ENCODE data around the gene MB.

Gene MB

DNA sequence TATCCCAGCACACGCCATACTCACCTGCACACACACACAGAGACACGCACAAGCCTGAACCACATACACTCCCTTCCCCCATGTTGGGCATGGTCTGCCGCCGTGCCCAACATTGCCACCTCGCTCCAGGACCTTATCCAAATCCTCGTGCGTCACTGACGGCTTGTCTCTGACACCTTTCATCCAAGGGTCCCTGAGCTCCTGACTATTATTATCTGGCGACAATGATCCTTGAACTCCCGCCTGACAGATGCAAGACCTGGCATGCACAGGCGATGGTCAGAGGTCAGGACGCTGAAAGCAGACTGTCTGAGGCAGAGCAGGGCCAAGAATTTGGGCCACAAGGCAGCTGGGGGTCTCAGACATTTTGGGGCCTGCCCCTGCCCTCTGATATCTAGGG is 4.2 kb downstream of the MB start:
- no peak for DNase-seq

DNA sequence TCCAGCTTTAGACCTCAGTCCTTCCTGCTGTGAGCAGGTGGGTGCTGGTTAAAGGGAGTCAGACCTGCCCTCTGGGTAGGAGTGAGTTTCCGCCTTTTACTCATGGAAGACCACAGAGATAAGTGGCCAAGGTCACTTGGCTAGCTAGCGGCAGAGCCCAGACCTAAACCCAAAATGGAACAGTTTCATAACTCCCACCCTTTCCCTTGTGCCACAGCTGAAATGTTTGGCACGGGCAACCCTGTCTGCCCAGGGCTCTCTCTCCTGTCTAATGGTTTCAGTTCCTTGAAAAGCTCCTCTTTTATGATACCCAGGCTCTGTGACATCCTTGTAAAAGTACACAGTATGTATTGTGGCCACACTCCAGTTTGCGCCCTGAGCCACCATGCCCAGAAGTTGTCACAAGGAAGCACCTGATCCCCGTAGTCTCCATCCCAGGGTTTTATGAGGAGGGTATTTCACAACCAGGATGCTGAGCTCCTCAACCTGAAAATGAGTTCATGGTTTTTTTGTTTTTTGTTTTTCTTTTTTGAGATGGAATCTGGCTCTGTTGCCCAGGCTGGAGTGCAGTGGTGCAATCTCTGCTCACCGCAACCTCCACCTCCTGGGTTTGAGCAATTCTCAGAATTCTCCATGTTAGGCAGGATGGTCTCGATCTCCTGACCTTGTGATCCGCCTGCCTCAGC is 5.1 kb downstream of the MB start:
- no peak for DNase-seq

DNA sequence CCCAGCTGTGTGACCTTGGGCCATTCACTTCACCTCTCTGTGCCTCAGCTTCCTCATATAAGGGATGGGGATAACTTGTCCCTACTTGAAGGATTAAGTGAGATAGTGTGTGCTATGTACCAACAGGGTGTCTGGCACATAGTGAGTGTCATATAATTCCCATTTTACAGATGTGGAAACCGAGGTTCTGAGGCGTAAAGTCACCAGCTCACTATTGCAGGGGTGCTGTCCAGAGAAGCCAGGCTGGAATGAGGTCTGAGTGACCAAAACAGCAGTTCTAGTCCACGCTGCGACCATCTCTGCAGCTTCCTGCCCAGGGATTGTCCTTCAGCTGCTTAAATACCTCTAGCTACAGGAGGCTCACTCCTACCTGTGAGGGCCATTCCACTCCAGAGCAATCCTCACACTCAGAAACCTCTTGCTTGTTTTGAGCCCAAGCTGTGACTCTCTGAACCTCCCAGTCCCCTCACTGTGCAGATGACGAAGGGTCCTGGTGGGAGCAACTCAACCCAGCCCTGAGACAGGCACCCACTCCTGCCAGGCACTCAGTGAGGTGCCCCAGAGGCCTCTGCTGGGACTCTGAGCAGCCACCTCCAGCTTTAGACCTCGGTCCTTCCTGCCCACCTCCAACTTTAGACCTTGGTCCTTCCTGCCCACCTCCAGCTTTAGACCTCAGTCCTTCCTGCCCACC is 5.8 kb downstream of the MB start:
- no peak for DNase-seq

DNA sequence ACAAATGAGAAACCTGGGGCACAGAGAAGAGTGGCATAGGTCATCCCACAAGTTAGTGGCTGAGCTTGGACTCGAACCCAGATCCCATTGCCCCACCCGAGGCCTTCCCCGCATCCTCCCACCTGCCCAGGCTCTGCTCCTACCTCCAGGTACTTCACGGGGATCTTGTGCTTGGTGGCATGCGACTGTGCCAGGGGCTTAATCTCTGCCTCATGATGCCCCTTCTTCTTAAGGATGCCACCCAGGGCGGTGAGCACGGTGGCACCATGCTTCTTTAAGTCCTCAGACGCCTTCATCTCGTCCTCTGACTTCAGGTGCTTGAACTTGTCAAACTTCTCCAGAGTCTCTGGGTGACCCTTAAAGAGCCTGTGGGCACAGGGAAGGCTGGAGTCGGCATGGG is 6.4 kb downstream of the MB start:
- DNase-seq, result no peak

DNA sequence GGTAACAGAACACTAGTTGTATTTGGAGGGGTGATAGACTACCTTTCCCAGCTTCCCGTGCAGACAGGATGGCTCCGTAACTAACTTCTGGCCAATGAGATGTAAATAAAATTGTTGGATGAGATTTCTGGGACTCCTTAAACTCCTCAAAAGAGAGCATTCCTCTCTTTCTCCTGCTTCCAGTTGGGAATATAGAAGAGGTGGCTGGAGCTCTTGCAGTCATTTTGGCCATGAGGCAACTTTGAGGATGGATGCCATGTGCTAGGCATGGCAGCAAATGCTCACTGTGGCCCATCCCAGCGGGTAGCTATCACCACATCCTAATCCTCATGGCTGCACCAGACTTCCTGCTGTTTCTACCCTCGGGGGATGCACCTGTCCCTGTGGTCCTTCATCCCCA is 7.4 kb downstream of the MB start:
- DNase-seq, result no peak

DNA sequence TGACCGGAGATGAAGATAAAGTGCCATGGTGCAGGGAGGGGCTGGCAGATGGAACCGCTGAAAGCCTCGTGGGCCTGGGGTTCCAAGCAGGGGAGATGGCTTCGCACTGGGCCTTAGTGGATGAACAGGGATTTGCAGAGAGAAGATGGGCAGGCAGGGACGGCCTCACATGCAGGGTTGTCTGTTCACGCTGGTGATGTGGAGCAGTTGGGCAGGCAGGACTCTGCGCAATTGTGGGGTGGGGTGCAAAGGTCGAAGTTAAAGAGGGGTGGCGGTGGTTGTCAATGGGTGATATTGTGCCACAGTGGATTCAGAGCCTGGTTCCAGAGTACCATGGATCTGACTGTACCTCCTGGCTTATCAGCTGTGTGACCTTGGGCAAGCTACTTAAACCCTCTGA is 7.9 kb downstream of the MB start:
- DNase-seq, result no peak

DNA sequence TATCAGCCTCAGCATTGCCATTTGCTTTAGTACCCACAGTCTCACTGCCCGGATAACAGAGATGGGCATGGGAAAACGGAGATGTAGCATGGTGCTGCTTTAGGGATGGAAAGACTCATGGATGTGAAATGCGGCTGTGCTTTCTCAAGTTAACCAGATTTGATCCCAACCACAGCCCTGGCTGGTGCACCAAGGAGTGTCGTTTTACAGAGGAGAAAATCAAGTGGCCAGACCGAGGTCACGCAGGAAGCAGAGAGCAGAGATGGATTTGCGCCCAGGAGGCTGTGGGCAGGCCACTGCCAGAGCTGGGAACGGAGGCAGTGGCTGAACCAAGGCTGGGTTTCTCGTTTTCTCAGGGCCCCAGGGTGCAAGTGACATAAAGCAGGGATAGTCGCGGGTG is 9.0 kb downstream of the MB start:
- no peak for DNase-seq

DNA sequence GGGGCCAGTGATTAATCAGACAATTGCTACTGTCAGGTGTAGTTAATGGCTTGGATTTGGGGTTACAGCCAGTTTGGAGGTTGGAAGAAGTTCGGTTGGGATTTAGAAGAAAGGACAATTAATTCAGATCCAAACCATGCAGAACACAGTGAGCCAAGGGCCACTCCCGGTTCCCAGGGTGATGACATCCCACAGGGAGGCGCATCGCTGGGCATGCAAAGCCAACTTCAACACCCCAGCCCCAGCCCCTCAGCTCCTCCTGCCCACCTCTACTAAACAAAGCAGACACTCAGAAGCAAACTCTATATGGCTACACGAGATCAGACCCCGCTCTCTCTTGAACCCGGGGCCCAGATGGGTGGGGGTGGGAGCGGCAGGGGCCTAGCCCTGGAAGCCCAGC is 10.2 kb downstream of the MB start:
- no peak for DNase-seq

DNA sequence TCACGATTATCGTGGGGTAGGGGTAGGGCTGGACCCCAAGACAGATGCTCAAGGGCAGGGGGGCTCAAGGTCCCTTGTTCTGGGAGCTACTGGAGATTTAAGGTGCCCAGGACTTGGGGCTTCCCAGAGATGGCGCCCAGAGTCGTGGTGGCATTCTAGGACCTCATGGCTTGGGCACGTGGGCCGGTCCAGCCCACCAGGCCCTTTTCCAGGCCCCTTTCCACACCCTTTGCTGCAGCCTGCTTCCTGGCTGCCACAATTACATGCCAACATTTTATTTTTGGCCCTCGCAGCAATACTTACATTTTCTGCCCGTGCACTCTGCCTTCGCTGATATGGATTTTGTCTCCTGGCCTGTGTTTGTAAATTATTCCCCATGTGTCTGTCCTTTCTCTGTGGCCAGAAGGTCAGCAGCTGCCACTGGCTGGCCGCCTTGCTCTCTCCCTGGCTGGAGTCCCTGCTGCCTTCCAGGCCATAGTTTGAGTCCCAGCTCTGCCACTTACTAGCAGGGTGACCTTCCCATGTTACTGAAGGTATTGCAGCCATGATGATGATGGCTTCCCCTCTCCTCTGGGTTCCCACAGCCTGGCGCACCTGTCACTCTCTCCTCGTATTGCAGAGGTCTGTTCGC is 11.2 kb downstream of the MB start:
- no peak for DNase-seq

DNA sequence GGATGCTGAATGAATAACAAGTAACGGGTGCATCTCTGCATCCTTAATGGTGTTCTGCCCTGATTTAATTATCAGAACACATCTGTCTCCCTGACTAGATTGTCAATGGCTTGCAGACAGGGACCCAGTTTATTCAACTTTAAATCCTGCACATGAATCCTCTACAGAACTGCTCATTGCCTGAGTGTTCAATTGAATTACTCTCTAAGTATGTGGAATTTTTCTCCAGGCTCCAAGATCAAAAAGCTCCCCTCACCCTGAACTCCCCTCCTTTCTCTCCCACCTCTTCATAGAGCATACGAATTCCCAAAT is 11.8 kb downstream of the MB start:
- DNase-seq, result no peak

DNA sequence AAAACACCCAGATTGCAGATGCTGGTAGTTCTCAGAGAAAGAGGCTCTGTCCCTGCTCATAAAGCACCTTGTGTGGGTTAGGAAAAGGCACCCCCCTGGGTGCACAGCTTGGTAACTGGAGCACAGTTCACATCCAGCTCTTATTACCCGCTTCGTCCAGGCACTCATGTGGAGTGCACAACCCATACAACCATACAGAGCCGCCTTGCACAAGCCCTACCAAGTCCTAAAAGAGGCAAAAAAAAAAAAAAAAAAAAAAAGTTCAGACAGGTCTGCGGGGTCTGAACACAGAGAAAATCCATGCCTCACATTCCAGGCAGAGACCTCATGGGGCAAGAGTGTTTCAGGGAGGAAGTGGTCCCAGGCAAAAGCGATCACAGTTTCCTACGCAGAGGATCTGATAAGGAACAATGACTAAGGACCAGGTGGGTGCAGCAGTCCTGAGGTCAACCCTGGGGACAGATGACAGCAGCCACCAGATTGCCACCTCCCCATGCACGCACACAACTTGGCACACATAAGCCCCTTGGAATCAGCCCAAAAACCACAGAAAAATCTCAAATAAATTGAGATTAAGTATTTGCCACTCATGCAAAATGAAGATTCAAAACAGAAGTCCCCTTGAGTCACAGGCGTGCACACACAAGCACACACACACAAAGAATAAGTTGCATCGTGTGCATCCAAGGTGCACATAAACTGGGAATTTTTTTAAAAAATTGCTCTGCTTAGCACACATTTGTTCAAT is 12.3 kb downstream of the MB start:
- DNase-seq, result no peak

DNA sequence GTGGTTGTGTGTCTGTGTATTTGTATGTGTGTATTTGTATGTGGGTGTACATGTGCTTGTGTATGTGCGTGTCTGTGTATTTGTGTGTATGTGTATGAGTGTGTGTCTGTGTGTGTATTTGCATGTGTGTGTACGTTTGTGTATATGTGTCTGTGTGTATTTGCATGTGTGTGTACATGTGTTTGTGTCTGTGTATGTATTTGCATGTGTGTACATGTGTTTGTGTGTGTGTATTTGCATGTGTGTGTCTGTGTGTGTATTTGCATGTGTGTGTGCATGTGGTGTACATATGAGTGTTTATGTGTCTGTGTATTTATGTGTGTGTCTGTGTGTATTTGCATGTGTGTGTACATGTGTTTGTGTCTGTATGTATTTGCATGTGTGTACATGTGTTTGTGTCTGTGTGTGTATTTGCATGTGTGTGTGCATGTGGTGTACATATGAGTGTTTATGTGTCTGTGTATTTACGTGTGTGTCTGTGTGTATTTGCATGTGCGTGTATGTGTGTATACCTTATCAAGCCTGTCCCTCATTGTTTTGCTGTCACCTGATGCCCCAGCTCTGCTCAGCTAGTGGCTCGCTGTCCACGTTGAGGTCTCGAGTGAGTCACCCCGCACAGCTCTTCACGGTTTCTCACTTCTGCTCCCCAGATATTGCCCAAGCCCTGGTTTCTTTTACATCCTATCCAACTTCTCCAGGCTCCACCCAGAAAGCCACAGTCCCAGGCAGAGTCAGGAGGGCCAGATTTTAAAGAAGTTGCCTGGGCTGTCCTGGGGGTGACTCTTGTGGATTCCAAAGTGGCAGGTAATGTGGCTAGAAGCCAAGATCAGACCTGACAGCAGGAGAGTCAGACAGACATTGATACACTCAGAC is 15.2 kb downstream of the MB start:
- DNase-seq, result no peak

DNA sequence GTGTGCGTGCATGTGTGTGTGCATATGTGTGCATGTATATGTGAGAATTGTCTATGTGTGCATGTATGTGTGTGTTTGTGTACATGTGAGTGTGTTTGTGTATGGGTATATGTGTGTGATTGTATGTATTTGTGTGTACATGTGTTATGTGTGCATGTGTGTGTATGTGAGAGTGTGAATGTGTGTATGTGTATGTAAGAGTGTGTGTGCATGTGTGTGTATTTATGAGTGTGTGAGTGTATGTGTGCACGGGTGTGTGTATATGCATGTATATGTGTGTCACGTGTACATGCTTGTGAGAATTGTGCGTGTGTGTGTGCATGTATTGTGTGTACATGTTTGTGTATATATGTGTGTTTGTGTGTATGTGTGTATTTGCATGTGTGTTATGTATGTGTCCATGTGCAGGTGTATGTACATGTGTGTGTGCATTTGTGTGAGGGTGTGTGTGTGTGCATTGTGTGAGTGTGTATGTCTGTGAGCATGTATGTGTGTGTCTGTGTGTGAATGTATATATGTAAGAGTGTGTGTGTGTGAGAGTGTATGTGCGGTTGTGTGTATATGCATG is 16.0 kb downstream of the MB start:
- DNase-seq, result no peak

DNA sequence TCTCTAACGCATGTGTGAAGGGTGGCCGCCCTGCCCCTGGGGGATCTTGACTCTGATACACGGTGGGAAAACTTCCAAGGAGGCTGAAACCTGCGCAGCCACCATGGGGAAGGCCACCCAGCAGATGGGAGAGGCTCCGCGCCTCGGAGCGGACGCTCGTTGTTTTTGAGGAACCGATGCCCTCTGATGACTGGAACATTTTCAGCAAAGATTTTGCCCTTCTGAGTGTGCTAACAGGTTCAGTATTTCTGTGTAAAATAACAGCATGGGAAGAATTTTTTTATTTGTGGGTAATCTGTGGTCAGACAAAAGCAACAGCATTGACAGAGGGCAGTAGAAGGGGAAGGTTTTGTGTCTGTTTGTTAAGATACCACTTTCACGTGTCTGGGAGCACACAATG is 16.7 kb downstream of the MB start:
- no peak for DNase-seq

DNA sequence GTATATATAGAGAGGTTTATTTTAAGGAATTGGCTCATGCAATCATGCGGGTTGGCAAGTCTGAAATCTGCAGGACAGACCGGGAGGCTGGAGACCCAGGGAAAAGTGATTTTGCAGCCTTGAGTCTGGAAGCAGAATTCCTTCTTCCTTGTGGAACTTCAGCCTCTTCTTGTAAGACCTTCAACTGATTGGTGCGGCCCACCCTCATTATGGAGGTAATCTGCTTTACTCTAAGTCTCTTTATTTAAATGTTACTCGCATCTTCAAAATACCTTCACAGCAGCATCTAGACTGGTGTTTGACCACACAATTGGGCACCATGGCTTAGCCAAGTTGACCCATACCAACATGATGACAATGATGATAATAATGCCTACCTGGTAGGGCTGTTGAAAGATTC is 17.8 kb downstream of the MB start:
- no peak for DNase-seq

DNA sequence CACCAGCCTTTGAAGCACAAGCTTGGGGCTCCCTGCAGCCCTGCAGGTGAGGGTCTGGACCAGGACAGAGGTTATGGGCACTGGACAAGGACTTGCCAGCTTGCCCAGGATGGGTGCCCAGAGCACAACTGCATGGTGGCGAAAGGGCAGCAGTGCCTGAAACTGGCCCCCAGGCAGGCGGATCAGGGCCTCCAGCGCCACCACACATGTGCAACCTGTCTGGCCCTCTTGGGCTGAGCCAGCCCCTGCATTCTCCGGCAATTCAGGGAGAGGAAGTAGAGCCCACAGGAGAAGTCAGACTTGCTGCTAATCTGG is 18.8 kb downstream of the MB start:
- no peak for DNase-seq

DNA sequence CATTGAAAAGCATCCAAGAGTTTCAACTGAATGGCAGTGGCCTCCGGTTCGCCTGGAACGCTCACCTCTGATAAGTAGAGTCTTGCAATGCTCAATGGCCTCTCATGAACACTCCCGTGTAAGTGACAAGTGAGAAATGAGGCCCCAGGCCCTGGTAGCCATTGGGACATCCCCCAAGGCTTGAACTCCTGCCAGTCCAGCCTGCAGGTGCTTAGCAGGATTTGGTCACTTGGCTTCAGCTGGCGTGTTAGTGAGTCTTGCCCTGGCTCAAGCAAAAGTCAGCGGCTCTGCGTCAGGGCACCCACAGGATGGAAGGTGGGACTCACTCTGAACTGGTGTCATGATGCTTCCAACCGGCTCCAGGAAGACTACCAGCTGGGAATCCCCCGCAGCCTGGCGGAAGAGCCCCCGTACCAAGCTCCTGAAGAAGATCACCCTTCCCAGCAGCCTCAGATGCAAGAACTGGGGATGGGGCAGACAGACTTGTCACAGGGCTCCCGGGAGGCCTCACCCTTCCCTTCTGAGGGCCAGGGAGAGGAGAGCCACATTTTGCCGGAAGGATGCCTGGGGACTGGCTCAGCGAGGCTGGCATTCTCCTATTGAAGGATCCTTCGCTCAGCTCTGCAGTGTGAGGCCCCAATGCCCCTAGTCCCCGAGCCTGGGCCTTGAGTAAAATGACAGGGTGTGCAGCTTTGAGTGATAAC is 19.3 kb downstream of the MB start:
- no peak for DNase-seq

DNA sequence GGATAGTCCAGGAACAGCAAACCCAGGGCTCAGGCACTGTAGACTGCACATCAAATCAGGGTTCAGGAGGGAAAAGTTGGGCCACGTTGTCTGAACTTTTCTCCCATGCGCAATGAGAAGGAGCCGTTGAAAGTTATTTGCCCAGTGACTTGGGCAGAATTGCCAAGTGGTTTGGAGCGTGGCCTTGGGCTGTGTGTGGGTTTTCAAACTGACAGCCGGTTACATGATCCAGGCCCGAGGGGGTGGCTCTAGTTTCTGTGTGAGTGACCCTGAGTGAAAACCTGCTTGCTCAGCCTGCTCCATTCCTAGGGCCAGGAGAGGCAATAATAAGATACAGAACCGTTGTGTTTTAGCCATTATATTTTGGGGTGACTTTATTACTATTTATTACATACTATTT is 20.3 kb downstream of the MB start:
- no peak for DNase-seq

DNA sequence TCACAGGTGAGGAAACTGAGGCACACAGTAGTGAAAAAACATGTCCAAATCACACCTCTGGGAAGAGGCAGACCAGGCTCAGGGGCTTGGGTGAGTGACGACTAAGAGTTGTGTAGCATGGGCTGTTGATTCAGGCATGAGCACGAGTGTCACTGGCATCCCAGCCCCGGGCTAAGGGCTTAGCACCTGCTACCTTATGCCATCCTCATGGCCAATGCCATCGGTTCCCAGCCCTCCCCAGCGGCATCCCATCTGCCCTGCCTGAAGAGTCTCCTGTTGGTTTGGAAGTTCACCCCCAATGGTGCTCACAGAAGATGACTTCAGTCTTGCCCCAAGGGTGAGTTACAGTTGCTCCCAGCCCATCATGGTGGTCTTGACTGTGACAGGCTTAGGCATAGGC is 22.4 kb downstream of the MB start:
- DNase-seq, result no peak

DNA sequence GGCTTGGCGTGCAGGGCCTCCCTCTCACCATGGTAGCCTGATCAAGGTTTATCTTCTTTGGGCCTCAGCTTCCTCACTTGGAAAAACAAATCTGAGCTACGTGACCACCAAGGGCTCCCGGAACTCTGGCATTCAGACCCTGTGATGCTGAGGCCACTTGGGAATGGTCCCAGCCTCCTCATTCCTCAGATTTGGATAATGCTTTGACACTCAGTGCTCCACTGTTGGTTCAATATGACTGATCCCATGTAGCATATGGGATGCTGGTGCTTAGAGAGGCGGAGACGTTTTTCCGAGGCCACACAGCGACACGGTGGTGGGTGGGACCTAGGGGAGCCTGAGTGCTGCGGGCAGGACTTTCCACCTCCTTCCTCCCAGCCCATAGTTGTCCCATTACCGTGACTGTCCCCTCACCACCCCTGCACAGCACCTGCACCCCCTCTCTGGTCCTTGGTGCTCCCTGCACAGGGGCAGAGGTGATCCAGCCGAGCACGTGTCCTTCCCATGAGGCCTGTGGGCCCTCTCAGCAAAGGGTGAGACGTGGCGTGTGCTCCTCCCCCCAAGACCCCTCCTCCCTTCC is 23.1 kb downstream of the MB start:
- no peak for DNase-seq

DNA sequence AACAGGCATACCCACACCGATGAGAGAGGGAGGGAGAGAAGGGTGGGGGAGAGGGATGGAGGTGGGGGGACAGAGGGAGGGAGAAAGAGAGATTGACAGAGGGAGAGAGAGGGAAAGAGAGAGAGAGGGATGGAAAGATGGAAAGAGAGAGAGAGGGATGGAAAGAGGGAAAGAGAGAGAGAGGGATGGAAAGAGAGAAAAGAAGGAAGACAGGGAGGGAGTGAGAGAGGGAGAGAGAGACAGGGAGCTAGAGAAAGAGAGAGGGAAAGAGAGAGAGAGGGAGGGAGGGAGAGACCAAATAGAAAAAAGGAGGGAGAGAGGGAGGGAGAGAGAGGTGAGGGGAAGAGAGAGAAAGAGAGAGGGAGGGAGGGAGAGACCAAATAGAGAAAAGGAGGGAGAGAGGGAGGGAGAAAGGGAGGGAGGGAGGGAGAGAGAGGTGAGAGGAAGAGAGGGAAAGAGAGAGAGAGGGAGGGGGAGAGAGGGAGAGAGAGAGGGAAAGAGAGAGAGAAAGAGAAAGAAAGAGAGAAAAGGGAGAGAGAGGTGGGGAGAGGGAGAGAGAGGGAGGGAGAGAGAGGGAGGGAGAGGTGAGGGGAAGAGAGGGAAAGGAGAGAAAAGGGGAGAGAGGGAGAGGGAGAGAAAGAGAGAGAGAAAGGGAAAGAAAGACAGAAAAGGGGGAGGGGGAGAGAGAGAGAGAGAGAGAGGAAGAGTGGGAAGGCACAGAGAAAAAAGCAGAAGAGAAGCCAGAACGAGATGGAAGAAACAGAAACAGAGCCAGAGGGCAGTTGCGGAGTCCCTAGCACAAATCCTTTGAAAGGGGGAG is 23.8 kb downstream of the MB start:
- no peak for DNase-seq
